ENCODE results near the gene MCM6. TPM values are rescaled to one million over a fixed set of nuclear protein-coding genes. Genes with fewer than 3 reads are reported as not detected.
"Not testable (repeated sequence)": the region's sequence is repeated elsewhere in the genome, so short reads cannot be mapped to it uniquely, and the experiment has no call there.

MCM6 gene
- polyA plus RNA-seq, 1 donor from 2014 or later: 7.0 TPM

GRCh38 chr2:135890149-135890548, 13.9 kb upstream of the MCM6 start:
- Histone ChIP-seq H3K9me3 (ENCODE audit: low read length) (no peaks in the 10 kb centered on the region), H3K4me3 (ENCODE audit: low read length) (no peak overlapping the region), H3K27ac (ENCODE audit: low read length) (no peak overlapping the region), H3K36me3 (ENCODE audit: insufficient read depth, low read length) (no peaks in the 10 kb centered on the region), H3K4me2 (ENCODE audit: low read length) (no peak overlapping the region), H3K9me2 (ENCODE audit: insufficient read depth, low read length) (no peaks in the 10 kb centered on the region), H3K27me3 (ENCODE audit: insufficient read depth, low read depth, low read length) (no peaks in the 10 kb centered on the region), H3F3A (ENCODE audit: insufficient read depth, low read length, poor library complexity, severe bottlenecking) (no peaks in the 10 kb centered on the region), H2AFZ (ENCODE audit: low read depth, low read length) (no peak overlapping the region), H4K20me1 (ENCODE audit: insufficient read depth) (no peaks in the 10 kb centered on the region), H3K79me2 (replicated peaks; ENCODE audit: insufficient read depth, low read length) (no peaks in the 10 kb centered on the region), H3K9ac (ENCODE audit: low read length) (no peak overlapping the region)
- no peak for TF ChIP-seq CTCF (IDR thresholded peaks at IDR 0.05; ENCODE audit: poor library complexity, severe bottlenecking)
- TF ChIP-seq MXI1 (conservative IDR thresholded peaks at IDR 0.05; ENCODE audit: poor library complexity, severe bottlenecking): no peak
- no peak for TF ChIP-seq POLR2AphosphoS5 (IDR thresholded peaks at IDR 0.05)
- no peak for TF ChIP-seq SMC3 (conservative IDR thresholded peaks at IDR 0.05; ENCODE audit: poor library complexity)
- TF ChIP-seq TAF1 (IDR thresholded peaks at IDR 0.05; ENCODE audit: low read depth): no peak
- TF ChIP-seq EP300 (conservative IDR thresholded peaks at IDR 0.05; ENCODE audit: poor library complexity, severe bottlenecking): no peak
- no peak for TF ChIP-seq RAD21 (conservative IDR thresholded peaks at IDR 0.05)

GRCh38 chr2:135888587-135888986, 12.3 kb upstream of the MCM6 start:
- not testable (repeated sequence) for H2AFZ ChIP-seq (ENCODE audit: low read depth, low read length); H3K27me3 ChIP-seq (ENCODE audit: insufficient read depth, low read depth, low read length); H3K9me3 ChIP-seq (ENCODE audit: low read length); H3F3A ChIP-seq (ENCODE audit: insufficient read depth, low read length, poor library complexity, severe bottlenecking); H3K9me2 ChIP-seq (ENCODE audit: insufficient read depth, low read length); H3K9ac ChIP-seq (ENCODE audit: low read length); H4K20me1 ChIP-seq (ENCODE audit: insufficient read depth); H3K4me3 ChIP-seq (ENCODE audit: low read length); H3K4me2 ChIP-seq (ENCODE audit: low read length); H3K36me3 ChIP-seq (ENCODE audit: insufficient read depth, low read length); H3K27ac ChIP-seq (ENCODE audit: low read length); H3K79me2 ChIP-seq (replicated peaks; ENCODE audit: insufficient read depth, low read length)

- no peak overlapping the region for H3K4me3 ChIP-seq (ENCODE audit: low read length)
These were observed 9.5 kb upstream of the MCM6 start for GRCh38 chr2:135885709-135886108.

More at GRCh38 chr2:135885709-135886108, 9.5 kb upstream of the MCM6 start:
- H3K4me2 ChIP-seq (ENCODE audit: low read length): no peak overlapping the region
- no peaks in the 10 kb centered on the region for H3F3A ChIP-seq (ENCODE audit: insufficient read depth, low read length, poor library complexity, severe bottlenecking)
- H3K9ac ChIP-seq (ENCODE audit: low read length): no peak overlapping the region
- no peaks in the 10 kb centered on the region for H4K20me1 ChIP-seq (ENCODE audit: insufficient read depth)
- TF ChIP-seq CTCF (IDR thresholded peaks at IDR 0.05; ENCODE audit: poor library complexity, severe bottlenecking): no peak
- TF ChIP-seq TAF1 (IDR thresholded peaks at IDR 0.05; ENCODE audit: low read depth): no peak
- TF ChIP-seq REST (IDR thresholded peaks at IDR 0.05; ENCODE audit: borderline replicate concordance): no peak
- TF ChIP-seq EP300 (conservative IDR thresholded peaks at IDR 0.05; ENCODE audit: poor library complexity, severe bottlenecking): no peak
- no peak for TF ChIP-seq POLR2AphosphoS5 (IDR thresholded peaks at IDR 0.05)
- TF ChIP-seq MXI1 (conservative IDR thresholded peaks at IDR 0.05; ENCODE audit: poor library complexity, severe bottlenecking): no peak
- no peak for TF ChIP-seq SMC3 (conservative IDR thresholded peaks at IDR 0.05; ENCODE audit: poor library complexity)
- no peak for TF ChIP-seq EZH2 (IDR thresholded peaks at IDR 0.05; ENCODE audit: borderline replicate concordance, insufficient read depth, low read length, poor library complexity, severe bottlenecking)
- no peak for TF ChIP-seq RAD21 (conservative IDR thresholded peaks at IDR 0.05)
- no peaks in the 10 kb centered on the region for H3K9me3 ChIP-seq (ENCODE audit: low read length)
- H3K36me3 ChIP-seq (ENCODE audit: insufficient read depth, low read length): no peaks in the 10 kb centered on the region
- no peak overlapping the region for H3K27ac ChIP-seq (ENCODE audit: low read length)
- H3K79me2 ChIP-seq (replicated peaks; ENCODE audit: insufficient read depth, low read length): no peaks in the 10 kb centered on the region
- no peaks in the 10 kb centered on the region for H3K9me2 ChIP-seq (ENCODE audit: insufficient read depth, low read length)
- H2AFZ ChIP-seq (ENCODE audit: low read depth, low read length): no peak overlapping the region
- no peaks in the 10 kb centered on the region for H3K27me3 ChIP-seq (ENCODE audit: insufficient read depth, low read depth, low read length)
